Stimulated activated CD8-positive, alpha-beta memory T cell treated with anti-CD3 and anti-CD28 coated beads, Interleukin-7, amount 100 ng/mL, for 24 hours (primary cell): ENCODE results near the gene CRYGA.

Experiments
- DNase-seq: peaks from one replicate; pipeline ENCODE4 v3.0.0-alpha.2; 2020; ENCODE audit warnings: low read depth

The CRYGA gene

GRCh38 chr2:208163489-208163888 lies at the start of gene CRYGA:
Gene CRYGA (minus strand): TSS chr2:208163589. CDS start chr2:208163556, 33 bp downstream.
- no peak for DNase-seq

- no peak for DNase-seq
These were observed 47.5 kb upstream of the CRYGA start for GRCh38 chr2:208210688-208211451.

GRCh38 chr2:208208335-208209085 lies 45.1 kb upstream of the CRYGA start:
- DNase-seq = no peak

- no peak for DNase-seq
These were observed 44.4 kb upstream of the CRYGA start for GRCh38 chr2:208207769-208208168.

DNA sequence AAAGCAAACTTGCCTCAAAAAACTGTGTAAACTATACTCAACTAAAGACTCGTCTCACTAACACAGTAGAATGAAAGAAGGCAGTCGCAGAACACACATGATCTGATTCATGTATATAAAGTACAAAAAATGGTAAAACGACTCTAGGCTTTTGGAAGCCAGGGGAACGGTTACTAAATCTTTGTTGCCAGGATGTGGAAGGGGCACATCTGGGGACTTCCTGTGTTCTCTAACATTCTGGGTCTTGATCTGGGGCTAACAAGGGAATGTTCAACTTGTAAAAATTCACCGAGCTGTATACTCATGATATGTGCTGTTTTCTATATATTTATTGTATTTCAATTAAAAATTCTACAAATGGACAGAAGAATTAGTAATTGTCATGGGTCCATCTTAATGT lies 40.8 kb upstream of the CRYGA start:
- DNase-seq = no peak

GRCh38 chr2:208195531-208195930 lies 32.1 kb upstream of the CRYGA start:
- no peak for DNase-seq

DNA sequence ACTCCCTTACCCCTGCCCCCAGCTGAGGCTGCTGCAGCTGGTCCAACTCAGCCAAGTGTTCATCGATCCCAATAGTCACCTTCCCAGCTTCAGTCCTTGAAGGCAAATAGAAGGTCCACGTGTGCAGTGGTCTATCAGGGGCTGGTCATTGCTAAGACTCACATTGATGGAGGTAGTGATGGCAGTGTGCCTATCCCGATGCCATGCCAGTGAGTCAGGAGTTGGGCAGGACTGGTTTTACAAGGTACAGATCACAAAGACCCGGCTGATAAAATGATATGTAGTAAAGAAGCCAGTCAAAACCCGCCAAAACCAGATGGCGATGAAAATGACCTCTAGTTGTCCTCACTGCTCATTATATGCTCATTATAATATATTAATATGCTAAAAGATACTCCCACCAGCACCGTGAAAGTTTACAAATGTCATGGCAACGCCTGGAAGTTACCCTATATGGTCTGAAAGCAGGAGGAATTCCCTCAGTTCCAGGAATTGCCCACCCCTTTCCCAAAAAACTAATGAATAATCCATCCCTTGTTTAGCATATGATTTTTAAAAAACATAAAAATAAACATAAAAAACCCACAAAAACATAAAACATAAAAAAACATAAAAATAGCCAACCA lies 29.3 kb upstream of the CRYGA start:
- DNase-seq = no peak

DNA sequence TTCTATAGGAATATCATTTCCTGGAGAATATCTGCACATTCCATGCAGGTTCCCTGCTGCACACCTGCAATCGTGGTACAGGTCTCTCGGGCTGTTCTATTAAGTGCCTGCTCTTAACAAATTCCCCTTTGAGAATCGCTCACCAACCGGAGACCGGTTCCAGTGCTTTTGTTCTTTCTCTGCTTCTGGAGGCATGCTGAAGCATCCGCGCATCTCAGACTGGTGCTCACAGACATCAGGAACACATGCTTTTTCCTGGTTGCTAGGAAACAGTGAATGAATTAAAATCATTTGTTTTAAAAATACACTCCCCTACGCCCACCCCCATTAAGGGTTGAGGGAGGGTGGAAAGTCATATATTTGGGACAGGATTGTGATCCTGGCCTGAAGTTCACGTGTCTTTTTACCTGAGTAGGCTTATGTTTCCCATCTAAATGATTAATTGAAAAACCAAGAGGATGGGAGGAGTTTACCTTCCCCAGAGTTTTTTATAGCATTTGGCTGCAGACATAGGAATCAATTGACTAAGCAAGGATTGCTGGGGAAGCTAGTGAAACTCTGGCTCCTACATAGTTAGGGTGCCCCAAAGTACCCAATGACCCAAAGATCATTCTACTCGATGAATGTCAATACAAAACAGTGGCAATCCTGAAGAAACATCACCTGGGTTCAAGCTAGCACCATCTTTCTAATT lies 26.6 kb upstream of the CRYGA start, which contains the start of gene C2orf80:
TSS of gene C2orf80 (minus strand) at position 221 of the 694 bp plus-strand sequence. CDS start 3,044 bp downstream, outside the sequence.
- DNase-seq = no peak

DNA sequence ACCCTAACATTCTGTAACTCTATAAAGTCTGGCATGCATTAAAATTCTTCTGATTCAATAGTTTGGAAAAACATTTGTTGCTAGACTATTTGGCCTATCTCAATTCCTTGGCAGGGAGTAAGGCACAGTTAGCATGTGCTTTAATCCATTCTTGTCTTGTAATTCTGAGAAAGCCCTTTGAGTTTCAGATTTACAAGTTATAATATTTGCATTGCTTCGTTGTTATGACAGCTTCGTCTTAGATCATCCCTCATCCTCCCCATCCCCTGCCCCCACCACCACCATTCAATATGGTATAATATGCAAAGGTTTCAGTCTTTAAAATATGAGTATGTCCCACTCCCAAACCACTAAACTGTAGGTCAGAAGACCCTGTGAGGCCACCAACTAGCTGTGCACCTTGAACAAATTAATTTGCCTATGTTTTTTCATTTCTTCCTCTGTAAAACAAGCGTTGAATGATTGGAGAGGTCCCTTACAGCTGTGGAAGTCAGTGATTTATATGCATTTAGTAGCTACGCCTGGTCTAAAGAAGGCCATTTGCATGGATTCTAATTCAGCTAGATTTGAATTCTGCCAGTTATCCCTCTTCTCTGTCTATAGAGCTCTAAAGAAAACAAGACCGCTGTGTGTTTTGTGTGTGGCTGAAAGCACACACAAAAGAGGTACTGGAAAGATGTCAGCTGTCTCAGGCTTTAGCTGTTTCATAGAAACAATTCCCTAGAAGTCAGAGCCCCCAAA lies 25.9 kb upstream of the CRYGA start:
- DNase-seq = no peak

DNA sequence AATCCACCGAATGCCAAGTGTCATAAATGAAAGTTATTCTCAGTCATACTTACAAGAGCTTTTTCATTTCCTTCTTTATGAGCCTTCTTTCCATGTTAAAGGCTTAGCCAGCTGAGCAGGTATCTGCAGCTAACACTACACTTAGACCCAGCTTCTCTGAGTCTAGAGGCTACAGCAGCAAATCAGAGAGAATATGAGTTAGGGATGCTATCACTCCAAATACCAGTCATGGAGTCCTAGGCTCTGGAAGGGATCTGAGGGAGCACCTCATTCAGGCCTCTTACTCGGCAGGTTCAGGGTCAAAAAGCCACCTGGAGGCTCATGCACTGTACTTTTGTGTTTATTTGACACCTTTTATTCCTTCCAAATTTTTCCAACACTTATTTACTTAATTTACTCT lies 23.5 kb upstream of the CRYGA start:
- no peak for DNase-seq

DNA sequence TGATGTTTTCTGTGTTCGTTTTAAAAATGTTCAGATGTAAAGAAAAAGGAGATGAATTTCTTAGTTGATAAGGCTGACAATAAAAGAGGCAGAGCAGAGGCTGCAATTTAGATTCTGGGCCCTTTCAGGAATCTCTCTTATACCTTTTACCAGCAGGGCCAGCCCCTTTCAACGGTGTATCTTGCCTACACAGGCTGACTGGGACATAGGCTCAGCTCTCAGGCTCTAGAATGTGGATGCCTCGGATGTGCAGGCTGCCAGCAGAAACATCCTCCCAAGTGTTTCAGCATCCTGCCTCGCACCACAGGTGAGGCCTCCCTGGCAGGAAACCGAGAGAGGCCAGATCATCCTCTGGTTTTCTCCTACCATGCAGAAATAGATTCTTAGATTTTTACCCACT lies 23.1 kb upstream of the CRYGA start:
- DNase-seq = no peak

GRCh38 chr2:208183972-208184705 lies 20.8 kb upstream of the CRYGA start:
- DNase-seq = no peak

DNA sequence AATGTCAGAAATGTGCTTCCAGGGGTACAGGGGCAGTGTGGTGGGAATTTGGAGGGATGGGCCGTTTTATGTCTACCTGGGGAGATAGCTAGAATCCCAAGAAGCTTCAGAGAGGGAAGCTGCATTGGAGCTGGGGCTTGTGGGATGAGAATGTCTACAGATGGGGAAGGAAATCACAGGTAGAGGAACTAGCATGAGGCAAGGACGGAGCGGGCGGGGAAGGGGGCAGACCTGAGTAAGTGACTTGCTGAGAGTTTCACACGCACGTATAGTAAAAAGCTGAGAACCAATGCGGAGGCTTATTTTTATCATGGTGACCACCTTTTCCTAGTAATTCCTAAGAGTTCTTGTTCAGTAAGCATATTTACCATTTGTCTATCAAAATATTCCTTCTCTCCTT lies 20.1 kb upstream of the CRYGA start:
- DNase-seq = no peak

DNA sequence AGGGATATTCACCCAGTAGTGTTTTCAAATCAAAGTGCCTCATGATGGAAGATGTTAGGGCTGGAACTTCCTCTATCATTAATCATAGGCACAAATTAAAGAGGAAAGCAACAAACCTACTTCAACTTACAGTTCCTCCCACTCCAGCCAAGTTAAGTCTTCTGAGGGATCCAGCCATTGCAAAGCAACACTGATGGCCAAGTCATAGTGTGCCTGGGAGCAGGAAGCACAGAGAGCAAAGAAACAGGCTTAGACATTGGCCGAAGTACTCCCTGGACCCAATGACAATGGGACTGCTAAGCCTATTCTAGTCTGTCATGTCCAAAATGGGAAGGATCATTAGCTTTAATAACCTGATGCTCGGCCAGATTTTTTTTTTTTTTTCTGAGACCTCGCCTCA lies 19.4 kb upstream of the CRYGA start:
- no peak for DNase-seq

GRCh38 chr2:208179028-208179609 lies 15.7 kb upstream of the CRYGA start:
- no peak for DNase-seq

DNA sequence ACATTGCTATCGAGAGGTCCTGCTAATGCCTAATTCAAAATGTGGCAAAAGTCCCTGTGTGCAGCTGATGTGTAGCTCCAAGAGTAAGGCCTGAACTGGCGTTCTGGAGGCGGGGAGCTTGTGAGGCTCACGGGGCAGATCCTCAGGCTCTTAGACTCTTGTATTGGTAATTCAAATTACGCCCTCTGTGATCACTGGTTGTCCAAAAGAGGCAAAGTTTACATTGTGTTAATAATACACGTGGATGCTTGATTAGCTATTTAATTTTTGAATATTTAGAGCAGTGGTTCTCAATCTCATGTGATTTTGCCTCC lies 12.4 kb upstream of the CRYGA start:
- DNase-seq = no peak

DNA sequence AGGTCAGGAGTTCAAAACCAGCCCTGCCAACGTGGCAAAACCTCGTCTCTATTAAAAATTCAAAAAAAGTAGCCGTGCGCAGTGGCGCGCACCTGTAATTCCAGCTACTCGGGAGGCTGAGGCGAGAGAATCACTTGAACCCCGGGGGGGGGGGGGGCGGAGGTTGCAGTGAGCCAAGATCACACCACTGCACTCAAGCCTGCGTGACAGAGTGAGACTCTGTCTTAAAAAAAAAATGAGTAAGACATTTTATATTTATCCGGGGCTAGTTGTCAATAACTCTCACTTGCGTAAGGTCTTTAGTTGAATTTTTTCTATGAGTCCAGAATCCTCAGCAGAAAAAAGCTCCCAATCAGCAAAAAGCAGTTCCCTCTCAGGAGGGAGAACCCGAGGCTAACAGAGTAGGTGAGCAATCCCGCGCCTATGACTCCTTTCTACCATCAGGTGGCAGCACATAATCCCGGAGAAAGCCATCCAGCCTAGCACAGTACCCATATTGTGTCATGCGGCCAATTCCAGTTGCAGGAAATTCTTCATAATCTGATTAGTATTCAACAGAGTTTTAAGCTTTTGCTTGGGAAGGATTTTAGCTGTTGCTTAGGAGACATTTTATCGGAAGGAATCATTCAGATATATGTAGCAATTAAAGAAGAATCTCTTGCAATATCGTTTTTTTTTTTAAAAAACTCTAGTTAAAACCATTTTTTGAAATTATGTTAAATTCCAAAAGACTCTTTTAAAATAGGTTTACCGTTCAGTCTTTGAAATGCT lies 11.9 kb upstream of the CRYGA start:
- DNase-seq = peak; percentile 9

DNA sequence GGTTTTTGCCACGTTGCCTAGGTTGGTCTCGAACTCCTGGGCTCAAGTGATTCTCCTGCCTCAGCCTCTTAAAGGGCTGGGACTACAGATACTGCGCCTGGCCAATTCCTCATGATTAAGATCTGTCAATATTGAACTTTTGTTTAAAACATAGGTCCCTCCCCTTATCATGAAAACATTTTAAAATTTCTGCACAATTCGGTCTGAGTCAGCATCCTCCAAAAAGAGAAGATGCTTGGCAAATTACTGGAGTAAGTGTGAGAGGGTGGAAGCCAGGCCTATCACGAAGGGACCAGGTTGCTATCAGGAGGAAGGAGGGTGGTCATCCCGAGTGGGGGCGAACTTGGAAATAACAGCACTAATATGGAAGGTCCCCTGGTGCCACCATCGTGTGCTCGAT lies 10.8 kb upstream of the CRYGA start:
- DNase-seq = no peak

GRCh38 chr2:208172125-208172524 lies 8.7 kb upstream of the CRYGA start:
- DNase-seq = no peak
